Measurements from ENCODE around the gene NRAP.

Gene NRAP

GRCh38 chr10:113663908-113664307 lies at the start of gene NRAP:
Gene NRAP, minus strand, starts transcription at chr10:113664041. Its CDS starts 159 bp downstream, at chr10:113663882.
- FAIRE-seq = no peak

- FAIRE-seq = no peak
These were observed 49.8 kb upstream of the NRAP start for GRCh38 chr10:113713640-113713982.

GRCh38 chr10:113712755-113713639 lies 49.2 kb upstream of the NRAP start:
- FAIRE-seq = no peak

- FAIRE-seq = no peak
These were observed 48.2 kb upstream of the NRAP start for GRCh38 chr10:113712024-113712423.

- FAIRE-seq = no peak
These were observed 47.3 kb upstream of the NRAP start for GRCh38 chr10:113711142-113711541.

- no peak for FAIRE-seq
These were observed 45.5 kb upstream of the NRAP start for GRCh38 chr10:113709221-113709838.

- no peak for FAIRE-seq
These were observed 44.8 kb upstream of the NRAP start for GRCh38 chr10:113708640-113709039.

- no peak for FAIRE-seq
These were observed 42.8 kb upstream of the NRAP start for GRCh38 chr10:113706623-113707022.

- FAIRE-seq = no peak
These were observed 41.5 kb upstream of the NRAP start for GRCh38 chr10:113705344-113705652.

- peak; percentile 96 for FAIRE-seq
These were observed 40.9 kb upstream of the NRAP start for GRCh38 chr10:113704637-113705343.

- no peak for FAIRE-seq
These were observed 33.8 kb upstream of the NRAP start for GRCh38 chr10:113697595-113697994.

- FAIRE-seq = no peak
These were observed 31.9 kb upstream of the NRAP start for GRCh38 chr10:113695691-113696090.

- FAIRE-seq = no peak
These were observed 29.5 kb upstream of the NRAP start for GRCh38 chr10:113693348-113693747.

GRCh38 chr10:113692271-113692670 lies 28.4 kb upstream of the NRAP start:
- no peak for FAIRE-seq

- FAIRE-seq = no peak
These were observed 27.5 kb upstream of the NRAP start for GRCh38 chr10:113691381-113691780.

GRCh38 chr10:113690749-113691148 lies 26.9 kb upstream of the NRAP start:
- FAIRE-seq = no peak

GRCh38 chr10:113689574-113689973 lies 25.7 kb upstream of the NRAP start:
- FAIRE-seq = no peak

- no peak for FAIRE-seq
These were observed 25.2 kb upstream of the NRAP start for GRCh38 chr10:113689057-113689456.

GRCh38 chr10:113687037-113687436 lies 23.2 kb upstream of the NRAP start:
- FAIRE-seq = no peak

- no peak for FAIRE-seq
These were observed 22.2 kb upstream of the NRAP start for GRCh38 chr10:113686028-113686427.

GRCh38 chr10:113683300-113683699 lies 19.5 kb upstream of the NRAP start:
- no peak for FAIRE-seq

- FAIRE-seq = no peak
These were observed 18.0 kb upstream of the NRAP start for GRCh38 chr10:113681533-113682470.

Data from islet of Langerhans (tissue), 1 donor.